WTC11 (cell line): ENCODE data around the gene CCDC198. TPM values are rescaled to one million over a fixed set of nuclear protein-coding genes. Genes with fewer than 3 reads are reported as not detected.

ENCODE experiments used
- ATAC-seq: fragments of 200-7000 bp; cut with Tn5 transposase; 2 replicates; pipeline ENCODE4 v1.10.0; 2021; ENCODE audit warnings: mild to moderate bottlenecking, moderate library complexity
- CTCF ChIA-PET: fragments of 300-600 bp; sonication (Branson Sonifier 250); formaldehyde crosslinking; loops from one replicate; lab custom pipeline; 2021; ENCODE audit warnings: antibody characterized with exemption; lab: Charles Lee
- POLR2A ChIA-PET: fragments of 350-600 bp; sonication (Branson Sonifier 250); formaldehyde crosslinking; loops from one replicate; lab custom pipeline; 2021; ENCODE audit warnings: antibody characterized with exemption; lab: Charles Lee
- DNase-seq: peaks from one replicate; pipeline ENCODE4 v3.0.0; 2021; ENCODE audit warnings: low spot score
- H3K27ac Mint-ChIP-seq: 2 replicates; pipeline ENCODE4 v1.8.0; 2021; ENCODE audit warnings: mixed read lengths
- H3K27me3 Mint-ChIP-seq: 2 replicates; pipeline ENCODE4 v1.8.0; 2021; ENCODE audit warnings: low read depth, mild to moderate bottlenecking, moderate library complexity, mixed read lengths
- H3K36me3 Mint-ChIP-seq: 2 replicates; pipeline ENCODE4 v1.8.0; 2021; ENCODE audit warnings: mixed read lengths
- H3K4me1 Mint-ChIP-seq: 2 replicates; pipeline ENCODE4 v1.8.0; 2022; ENCODE audit warnings: mixed read lengths
- H3K4me3 Mint-ChIP-seq: 2 replicates; pipeline ENCODE4 v1.8.0; 2021; ENCODE audit warnings: mild to moderate bottlenecking, moderate library complexity, mixed read lengths
- H3K9me3 Mint-ChIP-seq: 2 replicates; pipeline ENCODE4 v1.8.0; 2021; ENCODE audit warnings: mixed read lengths
- ATF1 ChIP-seq: sonication (generic); formaldehyde crosslinking; IDR thresholded peaks from 2 replicates; pipeline ENCODE4 v1.8.1; 2023; ENCODE audit warnings: mild to moderate bottlenecking, moderate library complexity, missing genetic modification reagents
- CREB1 ChIP-seq: sonication (generic); formaldehyde crosslinking; IDR thresholded peaks from 2 replicates; pipeline ENCODE4 v1.8.0; 2023; ENCODE audit warnings: mild to moderate bottlenecking, missing genetic modification reagents
- CREM ChIP-seq: sonication (generic); formaldehyde crosslinking; IDR thresholded peaks from 2 replicates; pipeline ENCODE4 v1.8.1; 2022; ENCODE audit warnings: mild to moderate bottlenecking, missing genetic modification reagents, moderate library complexity
- E2F1 ChIP-seq: sonication (generic); formaldehyde crosslinking; IDR thresholded peaks from 2 replicates; pipeline ENCODE4 v1.8.0; 2022; ENCODE audit warnings: mild to moderate bottlenecking, missing genetic modification reagents
- EMX1 ChIP-seq: fragments of 250-450 bp; sonication (Bioruptor Pico); IDR thresholded peaks from 2 replicates; pipeline ENCODE4 v1.8.0; 2021; ENCODE audit warnings: mild to moderate bottlenecking
- FOXP4 ChIP-seq: sonication (generic); formaldehyde crosslinking; IDR thresholded peaks from 2 replicates; pipeline ENCODE4 v1.8.0; 2022; ENCODE audit warnings: mild to moderate bottlenecking, missing genetic modification reagents
- GRHL2 ChIP-seq: fragments of 250-450 bp; sonication (Bioruptor Pico); IDR thresholded peaks from 2 replicates; pipeline ENCODE4 v1.8.0; 2022; ENCODE audit warnings: mild to moderate bottlenecking, moderate library complexity; ENCODE audit not compliant: insufficient replicate concordance, severe bottlenecking
- HMGA2 ChIP-seq: fragments of 250-450 bp; sonication (Bioruptor Pico); IDR thresholded peaks from 2 replicates; pipeline ENCODE4 v1.4.0; 2021; ENCODE audit warnings: mild to moderate bottlenecking, moderate library complexity
- MXD4 ChIP-seq: fragments of 250-450 bp; sonication (Bioruptor Pico); IDR thresholded peaks from 2 replicates; pipeline ENCODE4 v1.8.0; 2021; ENCODE audit warnings: mild to moderate bottlenecking, moderate library complexity, borderline replicate concordance
- NFATC4 ChIP-seq: fragments of 250-450 bp; sonication (Bioruptor Pico); IDR thresholded peaks from 2 replicates; pipeline ENCODE4 v1.9.0; 2021; ENCODE audit warnings: mild to moderate bottlenecking
- NFE2L1 ChIP-seq: sonication (generic); formaldehyde crosslinking; IDR thresholded peaks from 2 replicates; pipeline ENCODE4 v1.8.1; 2023; ENCODE audit warnings: missing genetic modification reagents
- NR1H2 ChIP-seq: sonication (generic); formaldehyde crosslinking; IDR thresholded peaks from 2 replicates; pipeline ENCODE4 v1.9.0; 2021; ENCODE audit warnings: mild to moderate bottlenecking, moderate library complexity, missing genetic modification reagents
- OVOL2 ChIP-seq: fragments of 250-450 bp; sonication (Bioruptor Pico); IDR thresholded peaks from 2 replicates; pipeline ENCODE4 v1.9.0; 2021; ENCODE audit warnings: mild to moderate bottlenecking, borderline replicate concordance
- SMAD3 ChIP-seq: sonication (generic); formaldehyde crosslinking; IDR thresholded peaks from 2 replicates; pipeline ENCODE4 v1.8.0; 2022; ENCODE audit warnings: missing genetic modification reagents, mild to moderate bottlenecking, borderline replicate concordance
- SMAD4 ChIP-seq: sonication (generic); formaldehyde crosslinking; IDR thresholded peaks from 2 replicates; pipeline ENCODE4 v1.8.0; 2022; ENCODE audit warnings: mild to moderate bottlenecking, missing genetic modification reagents
- ZBTB21 ChIP-seq: sonication (generic); formaldehyde crosslinking; IDR thresholded peaks from 2 replicates; pipeline ENCODE4 v1.8.1; 2023; ENCODE audit warnings: mild to moderate bottlenecking, missing genetic modification reagents, borderline replicate concordance
- ZNF121 ChIP-seq: sonication (generic); formaldehyde crosslinking; IDR thresholded peaks from 2 replicates; pipeline ENCODE4 v1.8.0; 2023; ENCODE audit warnings: missing genetic modification reagents
- ZNF232 ChIP-seq: sonication (generic); formaldehyde crosslinking; IDR thresholded peaks from 2 replicates; pipeline ENCODE4 v1.8.0; 2022; ENCODE audit warnings: mild to moderate bottlenecking, missing genetic modification reagents
- ZNF423 ChIP-seq: fragments of 250-450 bp; sonication (Bioruptor Pico); IDR thresholded peaks from 2 replicates; pipeline ENCODE4 v2.1.2; 2022; ENCODE audit warnings: mild to moderate bottlenecking, moderate library complexity
- total RNA-seq: library from RNA; stranded (reverse); gene quantifications from 3 replicates; pipeline ENCODE4 v1.2.3, GENCODE V29; 2021
- TF ChIP-seq, protein P1 (sequence below): fragments of 200-600 bp; IDR thresholded peaks from 2 replicates; pipeline ENCODE4 v1.8.0; 2022; ENCODE audit warnings: antibody characterized with exemption
- TF ChIP-seq, protein P2 (sequence below): sonication (generic); formaldehyde crosslinking; IDR thresholded peaks from 2 replicates; pipeline ENCODE4 v1.8.1; 2022; ENCODE audit warnings: mild to moderate bottlenecking, moderate library complexity, missing genetic modification reagents
- TF ChIP-seq, protein P3 (sequence below): sonication (generic); formaldehyde crosslinking; conservative IDR thresholded peaks from 2 replicates; pipeline ENCODE4 v1.8.1; 2023; ENCODE audit warnings: mild to moderate bottlenecking, low read depth, missing genetic modification reagents, moderate library complexity
- TF ChIP-seq, protein P4 (sequence below): sonication (generic); formaldehyde crosslinking; IDR thresholded peaks from 2 replicates; pipeline ENCODE4 v1.8.1; 2022; ENCODE audit warnings: low read depth, missing genetic modification reagents, borderline replicate concordance

Gene CCDC198
- total RNA-seq, 1 experiment from 2014 or later, result not detected

DNA sequence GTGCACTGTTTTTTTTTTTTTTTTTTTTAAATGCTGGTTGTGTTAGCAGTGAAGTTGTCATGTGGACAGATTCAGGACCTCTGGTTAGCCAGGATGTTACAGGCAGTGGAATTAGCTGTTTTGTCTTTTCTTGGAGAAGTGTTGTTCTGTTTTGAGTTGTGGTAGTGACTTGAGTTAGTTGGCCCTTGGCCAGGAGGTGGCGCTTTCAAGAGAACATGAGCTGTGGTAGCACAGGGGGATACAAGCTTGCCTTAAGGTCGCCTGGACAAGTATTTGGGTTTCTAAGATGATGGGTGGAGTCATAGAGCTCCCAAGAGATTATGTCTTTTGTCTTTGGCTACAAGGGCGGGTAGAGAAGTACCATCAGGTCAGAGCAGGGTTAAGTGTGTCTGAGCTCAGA lies 33.3 kb upstream of the CCDC198 start:
- no peaks in the 10 kb centered on the region for H3K4me1 Mint-ChIP-seq
- peak; percentile 70 for DNase-seq
- no peaks in the 10 kb centered on the region; the same call in 1 of the 2 replicates for H3K27me3 Mint-ChIP-seq
- peak; percentile 95 for ATAC-seq
- no peaks in the 10 kb centered on the region; the same call in 1 of the 2 replicates for H3K36me3 Mint-ChIP-seq
- TF ChIP-seq GRHL2 (CRISPR knock-in tag), result no peak
- TF ChIP-seq HMGA2 (CRISPR knock-in tag), result no peak
- TF ChIP-seq, protein P1, sequence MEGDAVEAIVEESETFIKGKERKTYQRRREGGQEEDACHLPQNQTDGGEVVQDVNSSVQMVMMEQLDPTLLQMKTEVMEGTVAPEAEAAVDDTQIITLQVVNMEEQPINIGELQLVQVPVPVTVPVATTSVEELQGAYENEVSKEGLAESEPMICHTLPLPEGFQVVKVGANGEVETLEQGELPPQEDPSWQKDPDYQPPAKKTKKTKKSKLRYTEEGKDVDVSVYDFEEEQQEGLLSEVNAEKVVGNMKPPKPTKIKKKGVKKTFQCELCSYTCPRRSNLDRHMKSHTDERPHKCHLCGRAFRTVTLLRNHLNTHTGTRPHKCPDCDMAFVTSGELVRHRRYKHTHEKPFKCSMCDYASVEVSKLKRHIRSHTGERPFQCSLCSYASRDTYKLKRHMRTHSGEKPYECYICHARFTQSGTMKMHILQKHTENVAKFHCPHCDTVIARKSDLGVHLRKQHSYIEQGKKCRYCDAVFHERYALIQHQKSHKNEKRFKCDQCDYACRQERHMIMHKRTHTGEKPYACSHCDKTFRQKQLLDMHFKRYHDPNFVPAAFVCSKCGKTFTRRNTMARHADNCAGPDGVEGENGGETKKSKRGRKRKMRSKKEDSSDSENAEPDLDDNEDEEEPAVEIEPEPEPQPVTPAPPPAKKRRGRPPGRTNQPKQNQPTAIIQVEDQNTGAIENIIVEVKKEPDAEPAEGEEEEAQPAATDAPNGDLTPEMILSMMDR, result 0 out of 2 replicates have a peak, but pooled peaks have one; percentile 14
- no peak for TF ChIP-seq FOXP4 (CRISPR knock-in tag)
- TF ChIP-seq ATF1 (CRISPR knock-in tag), result no peak
- ChIA-PET POLR2A (interaction anchor here (0.7 kb wide), 1 partner anchor 108 kb away, joined by 6 read pairs; no protein-coding TSS in a partner anchor), CTCF (interaction anchor here (0.6 to 3.1 kb wide), 73 partner anchors 10 to 1337 kb away, joined by 3 to 20 read pairs (median 4); no protein-coding TSS in a partner anchor)
- H3K27ac Mint-ChIP-seq, result no peak overlapping the region
- no peak overlapping the region for H3K4me3 Mint-ChIP-seq
- peaks cover 22% of the 10 kb centered on the region for H3K9me3 Mint-ChIP-seq

GRCh38 chr14:57519043-57519442 lies 25.4 kb upstream of the CCDC198 start:
- Mint-ChIP-seq H3K9me3 (peaks cover 57% of the 10 kb centered on the region), H3K27ac (no peak overlapping the region), H3K36me3 (peaks cover 6% of the 10 kb centered on the region)

More at GRCh38 chr14:57519043-57519442, 25.4 kb upstream of the CCDC198 start:
- POLR2A ChIA-PET, result no interaction called here
- DNase-seq, result no peak
- Mint-ChIP-seq H3K4me1 (peaks cover 4% of the 10 kb centered on the region), H3K4me3 (no peak overlapping the region), H3K27me3 (peaks cover 3% of the 10 kb centered on the region)
- TF ChIP-seq CREB1 (no peak), FOXP4 (CRISPR knock-in tag) (no peak), SMAD3 (no peak), MXD4 (CRISPR knock-in tag) (no peak), GRHL2 (CRISPR knock-in tag) (no peak), EMX1 (CRISPR knock-in tag) (no peak), OVOL2 (no peak), NR1H2 (CRISPR knock-in tag) (no peak), NFE2L1 (CRISPR knock-in tag) (no peak), NFATC4 (CRISPR knock-in tag) (no peak), ZBTB21 (CRISPR knock-in tag) (no peak), ZNF121 (CRISPR knock-in tag) (no peak), ZNF232 (no peak), SMAD4 (no peak), ZNF423 (CRISPR knock-in tag) (no peak), CREM (no peak), E2F1 (CRISPR knock-in tag) (no peak)
- TF ChIP-seq, protein P2, sequence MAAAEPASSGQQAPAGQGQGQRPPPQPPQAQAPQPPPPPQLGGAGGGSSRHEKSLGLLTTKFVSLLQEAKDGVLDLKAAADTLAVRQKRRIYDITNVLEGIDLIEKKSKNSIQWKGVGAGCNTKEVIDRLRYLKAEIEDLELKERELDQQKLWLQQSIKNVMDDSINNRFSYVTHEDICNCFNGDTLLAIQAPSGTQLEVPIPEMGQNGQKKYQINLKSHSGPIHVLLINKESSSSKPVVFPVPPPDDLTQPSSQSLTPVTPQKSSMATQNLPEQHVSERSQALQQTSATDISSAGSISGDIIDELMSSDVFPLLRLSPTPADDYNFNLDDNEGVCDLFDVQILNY, result no peak
- TF ChIP-seq, protein P3, sequence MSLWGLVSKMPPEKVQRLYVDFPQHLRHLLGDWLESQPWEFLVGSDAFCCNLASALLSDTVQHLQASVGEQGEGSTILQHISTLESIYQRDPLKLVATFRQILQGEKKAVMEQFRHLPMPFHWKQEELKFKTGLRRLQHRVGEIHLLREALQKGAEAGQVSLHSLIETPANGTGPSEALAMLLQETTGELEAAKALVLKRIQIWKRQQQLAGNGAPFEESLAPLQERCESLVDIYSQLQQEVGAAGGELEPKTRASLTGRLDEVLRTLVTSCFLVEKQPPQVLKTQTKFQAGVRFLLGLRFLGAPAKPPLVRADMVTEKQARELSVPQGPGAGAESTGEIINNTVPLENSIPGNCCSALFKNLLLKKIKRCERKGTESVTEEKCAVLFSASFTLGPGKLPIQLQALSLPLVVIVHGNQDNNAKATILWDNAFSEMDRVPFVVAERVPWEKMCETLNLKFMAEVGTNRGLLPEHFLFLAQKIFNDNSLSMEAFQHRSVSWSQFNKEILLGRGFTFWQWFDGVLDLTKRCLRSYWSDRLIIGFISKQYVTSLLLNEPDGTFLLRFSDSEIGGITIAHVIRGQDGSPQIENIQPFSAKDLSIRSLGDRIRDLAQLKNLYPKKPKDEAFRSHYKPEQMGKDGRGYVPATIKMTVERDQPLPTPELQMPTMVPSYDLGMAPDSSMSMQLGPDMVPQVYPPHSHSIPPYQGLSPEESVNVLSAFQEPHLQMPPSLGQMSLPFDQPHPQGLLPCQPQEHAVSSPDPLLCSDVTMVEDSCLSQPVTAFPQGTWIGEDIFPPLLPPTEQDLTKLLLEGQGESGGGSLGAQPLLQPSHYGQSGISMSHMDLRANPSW (CRISPR knock-in tag), result no peak
- TF ChIP-seq, protein P4, sequence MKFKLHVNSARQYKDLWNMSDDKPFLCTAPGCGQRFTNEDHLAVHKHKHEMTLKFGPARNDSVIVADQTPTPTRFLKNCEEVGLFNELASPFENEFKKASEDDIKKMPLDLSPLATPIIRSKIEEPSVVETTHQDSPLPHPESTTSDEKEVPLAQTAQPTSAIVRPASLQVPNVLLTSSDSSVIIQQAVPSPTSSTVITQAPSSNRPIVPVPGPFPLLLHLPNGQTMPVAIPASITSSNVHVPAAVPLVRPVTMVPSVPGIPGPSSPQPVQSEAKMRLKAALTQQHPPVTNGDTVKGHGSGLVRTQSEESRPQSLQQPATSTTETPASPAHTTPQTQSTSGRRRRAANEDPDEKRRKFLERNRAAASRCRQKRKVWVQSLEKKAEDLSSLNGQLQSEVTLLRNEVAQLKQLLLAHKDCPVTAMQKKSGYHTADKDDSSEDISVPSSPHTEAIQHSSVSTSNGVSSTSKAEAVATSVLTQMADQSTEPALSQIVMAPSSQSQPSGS (CRISPR knock-in tag), result no peak
- TF ChIP-seq, all 79 proteins: peak for 0
- CTCF ChIA-PET, result no interaction called here
- ATAC-seq, result no peak
